ENCODE measurements around the gene UBA7.

UBA7 gene

GRCh38 chr3:49806850-49807249 lies 6.9 kb downstream of the UBA7 start:
- Histone ChIP-seq H3K4me3 (ENCODE audit: low read depth, low read length) (no peak overlapping the region), H3K27ac (no peak overlapping the region)
- in situ Hi-C loops (cut with HindIII; ENCODE audit: low pct_ligation_motif_present, low sequenced_read_pairs) = no loop called here

GRCh38 chr3:49805897-49806701 lies 7.7 kb downstream of the UBA7 start:
- Histone ChIP-seq H3K36me3 (replicated peaks) (no peaks in the 10 kb centered on the region), H3K4me3 (ENCODE audit: low read depth, low read length) (no peak overlapping the region), H3K27ac (no peak overlapping the region), H3K27me3 (replicated peaks) (no peaks in the 10 kb centered on the region)
- in situ Hi-C loops (cut with HindIII; ENCODE audit: low pct_ligation_motif_present, low sequenced_read_pairs) = no loop called here
- no peak for DNase-seq
- no peak for TF ChIP-seq CTCF (IDR thresholded peaks at IDR 0.05; ENCODE audit: low read depth, low read length, missing control alignments)

More at GRCh38 chr3:49806850-49807249, 6.9 kb downstream of the UBA7 start:
- H3K36me3 ChIP-seq (replicated peaks) = no peaks in the 10 kb centered on the region
- H3K27me3 ChIP-seq (replicated peaks) = no peaks in the 10 kb centered on the region
- no peak for TF ChIP-seq CTCF (IDR thresholded peaks at IDR 0.05; ENCODE audit: low read depth, low read length, missing control alignments)
- DNase-seq = no peak

- Histone ChIP-seq H3K4me3 (ENCODE audit: low read depth, low read length) (no peak overlapping the region), H3K36me3 (replicated peaks) (no peaks in the 10 kb centered on the region), H3K27me3 (replicated peaks) (no peaks in the 10 kb centered on the region), H3K27ac (no peak overlapping the region)
- TF ChIP-seq CTCF (IDR thresholded peaks at IDR 0.05; ENCODE audit: low read depth, low read length, missing control alignments) = no peak
- DNase-seq = peak; percentile 45
- in situ Hi-C loops (cut with HindIII; ENCODE audit: low pct_ligation_motif_present, low sequenced_read_pairs) = no loop called here
These were observed 8.4 kb downstream of the UBA7 start for GRCh38 chr3:49805367-49805782.

- TF ChIP-seq CTCF (IDR thresholded peaks at IDR 0.05; ENCODE audit: low read depth, low read length, missing control alignments) = no peak
- no peaks in the 10 kb centered on the region for H3K36me3 ChIP-seq (replicated peaks)
- in situ Hi-C loops (cut with HindIII; ENCODE audit: low pct_ligation_motif_present, low sequenced_read_pairs) = no loop called here
- DNase-seq = no peak
- no peaks in the 10 kb centered on the region for H3K27me3 ChIP-seq (replicated peaks)
- no peak overlapping the region for H3K27ac ChIP-seq
- H3K4me3 ChIP-seq (ENCODE audit: low read depth, low read length) = peak overlapping the region; percentile 84
These were observed 9.4 kb downstream of the UBA7 start for GRCh38 chr3:49804141-49805041.

GRCh38 chr3:49803465-49804140 lies 10.2 kb downstream of the UBA7 start:
- in situ Hi-C loops (cut with HindIII; ENCODE audit: low pct_ligation_motif_present, low sequenced_read_pairs) = no loop called here
- TF ChIP-seq CTCF (IDR thresholded peaks at IDR 0.05; ENCODE audit: low read depth, low read length, missing control alignments) = no peak
- peak overlapping the region; percentile 84 for H3K4me3 ChIP-seq (ENCODE audit: low read depth, low read length)
- no peak for DNase-seq
- H3K27ac ChIP-seq = no peak overlapping the region
- H3K36me3 ChIP-seq (replicated peaks) = no peaks in the 10 kb centered on the region
- no peaks in the 10 kb centered on the region for H3K27me3 ChIP-seq (replicated peaks)
